CD4-positive, alpha-beta T cell (primary cell): Measurements from ENCODE around the gene PLXNA1. TPM values are rescaled to one million over a fixed set of nuclear protein-coding genes. Genes with fewer than 3 reads are reported as not detected.

Source experiments
- ATAC-seq: fragments of 200-7000 bp; cut with Tn5 transposase; one replicate; pipeline ENCODE4 v1.10.0; 2022; ENCODE audit warnings: mild to moderate bottlenecking; ENCODE audit not compliant: poor library complexity
- CTCF ChIA-PET: fragments of 350-600 bp; sonication (Branson Sonifier 250); formaldehyde crosslinking; loops from one replicate; lab custom pipeline; 2021; ENCODE audit warnings: antibody characterized with exemption, inconsistent platforms; lab: Charles Lee
- POLR2A ChIA-PET: fragments of 350-600 bp; sonication (Branson Sonifier 250); formaldehyde crosslinking; loops from one replicate; lab custom pipeline; 2021; ENCODE audit warnings: antibody characterized with exemption, inconsistent platforms; lab: Charles Lee
- DNase-seq, 14 experiments: peaks; one replicate each; pipeline ENCODE4 v3.0.0-alpha.2; 2013 to 2020; ENCODE audit warnings: mixed read lengths in 2 of 14
- H3K27ac ChIP-seq, 2 donors: one replicate each; pipeline versions ENCODE4 v1.5.1 to v1.7.0; 2013; ENCODE audit warnings: low read length in 2 of 2, low read depth in 1 of 2, mild to moderate bottlenecking in 1 of 2
- H3K27me3 ChIP-seq, 2 experiments: 1 replicate in 1 of 2; 2 replicates in 1 of 2; pipeline versions ENCODE4 v1.6.1 to v1.7.0; 2013; ENCODE audit warnings: low read length in 2 of 2, control low read depth in 1 of 2, mild to moderate bottlenecking in 1 of 2, moderate library complexity in 1 of 2; ENCODE audit not compliant: insufficient read depth in 2 of 2, control insufficient read depth in 1 of 2
- H3K36me3 ChIP-seq: one replicate; pipeline ENCODE4 v1.6.1; 2013; ENCODE audit warnings: low read length, control low read depth; ENCODE audit not compliant: insufficient read depth
- H3K4me1 ChIP-seq: one replicate; pipeline ENCODE4 v1.6.1; 2013; ENCODE audit warnings: low read length, control low read depth; ENCODE audit not compliant: insufficient read depth
- H3K4me3 ChIP-seq: one replicate; pipeline ENCODE4 v1.5.1; 2013; ENCODE audit warnings: mild to moderate bottlenecking, low read length, moderate library complexity
- H3K9me3 ChIP-seq, 2 experiments: 1 replicate in 1 of 2; 2 replicates in 1 of 2; pipeline versions ENCODE4 v1.6.1 to v1.7.0; 2013; ENCODE audit warnings: low read length in 2 of 2, mild to moderate bottlenecking in 2 of 2, control low read depth in 1 of 2, moderate library complexity in 1 of 2; ENCODE audit not compliant: control insufficient read depth in 1 of 2, insufficient read depth in 1 of 2
- H3K27ac Mint-ChIP-seq: one replicate; pipeline ENCODE4 v1.8.0; 2020; ENCODE audit warnings: mixed read lengths
- H3K27me3 Mint-ChIP-seq: one replicate; pipeline ENCODE4 v1.8.0; 2021; ENCODE audit warnings: mixed read lengths
- H3K36me3 Mint-ChIP-seq: one replicate; pipeline ENCODE4 v1.8.0; 2021; ENCODE audit warnings: low read depth, mixed read lengths
- H3K4me1 Mint-ChIP-seq: one replicate; pipeline ENCODE4 v1.8.0; 2021; ENCODE audit warnings: low read depth, mixed read lengths
- H3K4me3 Mint-ChIP-seq: one replicate; pipeline ENCODE4 v1.8.0; 2020; ENCODE audit warnings: mild to moderate bottlenecking, mixed read lengths
- H3K9me3 Mint-ChIP-seq: one replicate; pipeline ENCODE4 v1.8.0; 2020; ENCODE audit warnings: mixed read lengths
- CTCF ChIP-seq: fragments of 200-600 bp; IDR thresholded peaks from one replicate; pipeline ENCODE4 v1.8.0; 2022; ENCODE audit warnings: antibody characterized with exemption, mild to moderate bottlenecking
- intact Hi-C, 2 experiments: fragments of 100-400 bp; cut with DNase I in 1 of 2; cut with micrococcal nuclease in 1 of 2; formaldehyde crosslinking; loops; one replicate each; pipeline versions ENCODE4 v1.15.1 to v1.9.0; 2023 to 2025; cut with DNase I, micrococcal nuclease
- total RNA-seq, 174 experiments: library from RNA in 2 of 174; stranded (reverse) in 2 of 174; gene quantifications; one replicate each; pipeline ENCODE4 v1.2.3 and lab custom pipeline; 2021 to 2026

The PLXNA1 gene
- total RNA-seq, 2 experiments from 2014 or later: 9.8 to 10.6 TPM

- Histone ChIP-seq H3K9me3 (no peaks in the 10 kb centered on the region), H3K27ac (no peak overlapping the region), H3K4me3 (no peak overlapping the region), H3K36me3 (no peaks in the 10 kb centered on the region), H3K4me1 (no peaks in the 10 kb centered on the region), H3K27me3 (no peaks in the 10 kb centered on the region)
- Mint-ChIP-seq H3K4me3 (no peak overlapping the region), H3K27ac (no peak overlapping the region), H3K9me3 (no peaks in the 10 kb centered on the region), H3K27me3 (no peaks in the 10 kb centered on the region), H3K36me3 (no peaks in the 10 kb centered on the region), H3K4me1 (no peaks in the 10 kb centered on the region)
- no peak for DNase-seq
- TF ChIP-seq CTCF: no peak
- intact Hi-C loops: no loop called here
- CTCF ChIA-PET: no interaction called here
- no peak for ATAC-seq
- POLR2A ChIA-PET: no interaction called here
Observed at GRCh38 chr3:126939733-126940132, 43.2 kb upstream of the PLXNA1 start.

- DNase-seq (no peak), ATAC-seq (no peak)
- H3K27ac ChIP-seq: no peak overlapping the region
- Mint-ChIP-seq H3K36me3 (no peaks in the 10 kb centered on the region), H3K27me3 (no peaks in the 10 kb centered on the region), H3K4me3 (no peak overlapping the region), H3K27ac (no peak overlapping the region), H3K4me1 (no peaks in the 10 kb centered on the region), H3K9me3 (no peaks in the 10 kb centered on the region)
- ChIA-PET POLR2A (no interaction called here), CTCF (no interaction called here)
- H3K9me3 ChIP-seq: no peaks in the 10 kb centered on the region
- H3K4me1 ChIP-seq: no peaks in the 10 kb centered on the region
- intact Hi-C loops: no loop called here
- H3K4me3 ChIP-seq: no peak overlapping the region
- no peak for TF ChIP-seq CTCF
- H3K36me3 ChIP-seq: no peaks in the 10 kb centered on the region
- no peaks in the 10 kb centered on the region for H3K27me3 ChIP-seq
Observed at GRCh38 chr3:126941721-126942270, 41.1 kb upstream of the PLXNA1 start.

- Histone ChIP-seq H3K27me3 (no peaks in the 10 kb centered on the region), H3K4me3 (no peak overlapping the region), H3K4me1 (no peaks in the 10 kb centered on the region), H3K36me3 (no peaks in the 10 kb centered on the region), H3K9me3 (no peaks in the 10 kb centered on the region), H3K27ac (no peak overlapping the region)
- peaks cover 8% of the 10 kb centered on the region for H3K36me3 Mint-ChIP-seq
- peaks cover 5% of the 10 kb centered on the region for H3K4me1 Mint-ChIP-seq
- no peak overlapping the region for H3K27ac Mint-ChIP-seq
- ChIA-PET POLR2A (no interaction called here), CTCF (no interaction called here)
- H3K4me3 Mint-ChIP-seq: no peak overlapping the region
- DNase-seq (no peak), ATAC-seq (no peak)
- intact Hi-C loops: no loop called here
- no peaks in the 10 kb centered on the region for H3K27me3 Mint-ChIP-seq
- no peaks in the 10 kb centered on the region for H3K9me3 Mint-ChIP-seq
- no peak for TF ChIP-seq CTCF
Observed at GRCh38 chr3:126944089-126944965, 38.6 kb upstream of the PLXNA1 start.
